ENCODE data around the gene TEFM.
"Not testable (repeated sequence)": the region's sequence is repeated elsewhere in the genome, so short reads cannot be mapped to it uniquely, and the experiment has no call there.

TEFM gene

GRCh38 chr17:30917050-30917449 is 11.0 kb upstream of the TEFM start:
- no peak overlapping the region for H3K4me3 ChIP-seq (ENCODE audit: low read depth in 1 of 2, low read length in 2 of 2)
- H3K9ac ChIP-seq (ENCODE audit: low read length): no peak overlapping the region
- H3K36me3 ChIP-seq (ENCODE audit: insufficient read depth, low read length): no peaks in the 10 kb centered on the region
- H3K27ac ChIP-seq (ENCODE audit: low read depth, low read length): no peak overlapping the region
- H3K27me3 ChIP-seq (ENCODE audit: control insufficient read depth in 1 of 2, insufficient read depth in 2 of 2, low read length in 2 of 2): peaks cover 4 to 11% of the 10 kb centered on the region in 2 donors
- H3K4me1 ChIP-seq (ENCODE audit: insufficient read depth, low read length): no peaks in the 10 kb centered on the region
- no peaks in the 10 kb centered on the region for H3K9me3 ChIP-seq (ENCODE audit: low read length)

- Histone ChIP-seq H3K4me3 (ENCODE audit: low read depth in 1 of 2, low read length in 2 of 2) (no peak overlapping the region), H3K27ac (ENCODE audit: low read depth, low read length) (no peak overlapping the region), H3K4me1 (ENCODE audit: insufficient read depth, low read length) (no peaks in the 10 kb centered on the region)
These were observed 10.0 kb upstream of the TEFM start for GRCh38 chr17:30915833-30916611.

GRCh38 chr17:30913955-30914354 is 7.9 kb upstream of the TEFM start:
- Histone ChIP-seq H3K27me3 (ENCODE audit: control insufficient read depth in 1 of 2, insufficient read depth in 2 of 2, low read length in 2 of 2) (no peaks in the 10 kb centered on the region), H3K36me3 (ENCODE audit: insufficient read depth, low read length) (no peaks in the 10 kb centered on the region), H3K27ac (ENCODE audit: low read depth, low read length) (no peak overlapping the region), H3K4me1 (ENCODE audit: insufficient read depth, low read length) (no peaks in the 10 kb centered on the region), H3K9me3 (ENCODE audit: low read length) (no peaks in the 10 kb centered on the region), H3K9ac (ENCODE audit: low read length) (no peak overlapping the region), H3K4me3 (ENCODE audit: low read depth in 1 of 2, low read length in 2 of 2) (no peak overlapping the region)

More at GRCh38 chr17:30915833-30916611, 10.0 kb upstream of the TEFM start:
- Histone ChIP-seq H3K9me3 (ENCODE audit: low read length) (no peaks in the 10 kb centered on the region), H3K9ac (ENCODE audit: low read length) (no peak overlapping the region), H3K27me3 (ENCODE audit: control insufficient read depth in 1 of 2, insufficient read depth in 2 of 2, low read length in 2 of 2) (peaks cover 0 to under 1% of the 10 kb centered on the region in 2 donors), H3K36me3 (ENCODE audit: insufficient read depth, low read length) (no peaks in the 10 kb centered on the region)

GRCh38 chr17:30910151-30910550 is 4.1 kb upstream of the TEFM start:
- H3K4me1 ChIP-seq (ENCODE audit: insufficient read depth, low read length); H3K27ac ChIP-seq (ENCODE audit: low read depth, low read length); H3K9me3 ChIP-seq (ENCODE audit: low read length); H3K27me3 ChIP-seq (ENCODE audit: control insufficient read depth in 1 of 2, insufficient read depth in 2 of 2, low read length in 2 of 2); H3K4me3 ChIP-seq (ENCODE audit: low read depth in 1 of 2, low read length in 2 of 2); H3K36me3 ChIP-seq (ENCODE audit: insufficient read depth, low read length); H3K9ac ChIP-seq (ENCODE audit: low read length): not testable (repeated sequence)

GRCh38 chr17:30908717-30909420 is 2.8 kb upstream of the TEFM start:
- Histone ChIP-seq H3K9me3 (ENCODE audit: low read length) (no peaks in the 10 kb centered on the region), H3K9ac (ENCODE audit: low read length) (no peak overlapping the region), H3K27me3 (ENCODE audit: control insufficient read depth in 1 of 2, insufficient read depth in 2 of 2, low read length in 2 of 2) (no peaks in the 10 kb centered on the region), H3K36me3 (ENCODE audit: insufficient read depth, low read length) (peaks cover 4% of the 10 kb centered on the region), H3K4me1 (ENCODE audit: insufficient read depth, low read length) (peaks cover 8% of the 10 kb centered on the region), H3K4me3 (ENCODE audit: low read depth in 1 of 2, low read length in 2 of 2) (no peak overlapping the region), H3K27ac (ENCODE audit: low read depth, low read length) (no peak overlapping the region)

- H3K4me1 ChIP-seq (ENCODE audit: insufficient read depth, low read length): peaks cover 8% of the 10 kb centered on the region
- H3K27me3 ChIP-seq (ENCODE audit: control insufficient read depth in 1 of 2, insufficient read depth in 2 of 2, low read length in 2 of 2): no peaks in the 10 kb centered on the region
- peaks cover 7% of the 10 kb centered on the region for H3K36me3 ChIP-seq (ENCODE audit: insufficient read depth, low read length)
- peak overlapping the region; percentile 88 for H3K27ac ChIP-seq (ENCODE audit: low read depth, low read length)
- H3K9ac ChIP-seq (ENCODE audit: low read length): peak overlapping the region; percentile 94
- H3K9me3 ChIP-seq (ENCODE audit: low read length): no peaks in the 10 kb centered on the region
- H3K4me3 ChIP-seq (ENCODE audit: low read depth in 1 of 2, low read length in 2 of 2): peak overlapping the region; percentile 88 to 97
These were observed 317 bp downstream of the TEFM start for GRCh38 chr17:30905742-30906100.

GRCh38 chr17:30897311-30897710 is 8.7 kb downstream of the TEFM start:
- H3K27me3 ChIP-seq (ENCODE audit: control insufficient read depth in 1 of 2, insufficient read depth in 2 of 2, low read length in 2 of 2): no peaks in the 10 kb centered on the region
- no peak overlapping the region for H3K4me3 ChIP-seq (ENCODE audit: low read depth in 1 of 2, low read length in 2 of 2)
- H3K9me3 ChIP-seq (ENCODE audit: low read length): no peaks in the 10 kb centered on the region
- H3K36me3 ChIP-seq (ENCODE audit: insufficient read depth, low read length): peaks cover 11% of the 10 kb centered on the region
- H3K4me1 ChIP-seq (ENCODE audit: insufficient read depth, low read length): no peaks in the 10 kb centered on the region
- H3K9ac ChIP-seq (ENCODE audit: low read length): no peak overlapping the region
- H3K27ac ChIP-seq (ENCODE audit: low read depth, low read length): no peak overlapping the region

- H3K36me3 ChIP-seq (ENCODE audit: insufficient read depth, low read length): peaks cover 7% of the 10 kb centered on the region
- H3K4me3 ChIP-seq (ENCODE audit: low read depth in 1 of 2, low read length in 2 of 2): no peak overlapping the region
- no peak overlapping the region for H3K9ac ChIP-seq (ENCODE audit: low read length)
- H3K9me3 ChIP-seq (ENCODE audit: low read length): no peaks in the 10 kb centered on the region
- no peak overlapping the region for H3K27ac ChIP-seq (ENCODE audit: low read depth, low read length)
- no peaks in the 10 kb centered on the region for H3K27me3 ChIP-seq (ENCODE audit: control insufficient read depth in 1 of 2, insufficient read depth in 2 of 2, low read length in 2 of 2)
- H3K4me1 ChIP-seq (ENCODE audit: insufficient read depth, low read length): no peaks in the 10 kb centered on the region
These were observed 11.8 kb downstream of the TEFM start for GRCh38 chr17:30894236-30894635.

GRCh38 chr17:30886187-30886586 is 19.9 kb downstream of the TEFM start:
- no peaks in the 10 kb centered on the region for H3K27me3 ChIP-seq (ENCODE audit: control insufficient read depth in 1 of 2, insufficient read depth in 2 of 2, low read length in 2 of 2)
- no peak overlapping the region for H3K9ac ChIP-seq (ENCODE audit: low read length)
- no peaks in the 10 kb centered on the region for H3K4me1 ChIP-seq (ENCODE audit: insufficient read depth, low read length)
- no peak overlapping the region for H3K27ac ChIP-seq (ENCODE audit: low read depth, low read length)
- H3K9me3 ChIP-seq (ENCODE audit: low read length): no peaks in the 10 kb centered on the region
- H3K4me3 ChIP-seq (ENCODE audit: low read depth in 1 of 2, low read length in 2 of 2): no peak overlapping the region
- H3K36me3 ChIP-seq (ENCODE audit: insufficient read depth, low read length): no peaks in the 10 kb centered on the region

- Histone ChIP-seq H3K27ac (ENCODE audit: low read depth, low read length) (no peak overlapping the region), H3K4me1 (ENCODE audit: insufficient read depth, low read length) (no peaks in the 10 kb centered on the region), H3K36me3 (ENCODE audit: insufficient read depth, low read length) (peaks cover 5% of the 10 kb centered on the region), H3K4me3 (ENCODE audit: low read depth in 1 of 2, low read length in 2 of 2) (no peak overlapping the region), H3K9ac (ENCODE audit: low read length) (no peak overlapping the region), H3K27me3 (ENCODE audit: control insufficient read depth in 1 of 2, insufficient read depth in 2 of 2, low read length in 2 of 2) (no peaks in the 10 kb centered on the region), H3K9me3 (ENCODE audit: low read length) (no peaks in the 10 kb centered on the region)
These were observed 37.0 kb downstream of the TEFM start for GRCh38 chr17:30869005-30869404.

GRCh38 chr17:30864636-30865035 is 41.4 kb downstream of the TEFM start:
- no peaks in the 10 kb centered on the region for H3K9me3 ChIP-seq (ENCODE audit: low read length)
- no peaks in the 10 kb centered on the region for H3K27me3 ChIP-seq (ENCODE audit: control insufficient read depth in 1 of 2, insufficient read depth in 2 of 2, low read length in 2 of 2)
- H3K4me3 ChIP-seq (ENCODE audit: low read depth in 1 of 2, low read length in 2 of 2): no peak overlapping the region
- H3K9ac ChIP-seq (ENCODE audit: low read length): no peak overlapping the region
- no peaks in the 10 kb centered on the region for H3K36me3 ChIP-seq (ENCODE audit: insufficient read depth, low read length)
- no peaks in the 10 kb centered on the region for H3K4me1 ChIP-seq (ENCODE audit: insufficient read depth, low read length)
- H3K27ac ChIP-seq (ENCODE audit: low read depth, low read length): no peak overlapping the region

All from muscle layer of colon (tissue), 2 donors.